Activated CD4-positive, CD25-positive, alpha-beta regulatory T cell (primary cell): Measurements from ENCODE around the gene BFSP1.

Experiments used
- DNase-seq, 4 experiments: peaks; one replicate each; lab custom pipeline; 2025; lab: John Stamatoyannopoulos, UW

The BFSP1 gene

DNA sequence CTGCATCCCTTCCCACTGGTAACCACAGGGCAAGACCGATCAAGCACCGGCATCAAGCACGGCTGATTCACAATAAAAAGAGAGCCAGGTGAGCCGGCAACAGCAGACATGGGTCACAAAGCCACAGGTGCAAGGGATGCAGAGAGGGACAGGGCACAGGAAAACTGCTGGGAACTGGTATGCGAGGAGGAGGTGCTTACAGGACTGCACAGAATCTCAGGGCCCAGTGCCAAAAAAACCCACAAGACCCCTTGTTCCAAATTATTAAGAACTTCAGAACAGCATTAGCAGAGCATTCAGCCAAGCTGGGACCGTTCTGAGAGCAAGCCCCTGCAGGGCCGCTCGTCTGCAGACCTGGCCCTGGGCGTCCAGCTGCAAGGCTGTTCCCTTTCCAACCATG is 35.4 kb downstream of the BFSP1 start:
- DNase-seq = no peak

DNA sequence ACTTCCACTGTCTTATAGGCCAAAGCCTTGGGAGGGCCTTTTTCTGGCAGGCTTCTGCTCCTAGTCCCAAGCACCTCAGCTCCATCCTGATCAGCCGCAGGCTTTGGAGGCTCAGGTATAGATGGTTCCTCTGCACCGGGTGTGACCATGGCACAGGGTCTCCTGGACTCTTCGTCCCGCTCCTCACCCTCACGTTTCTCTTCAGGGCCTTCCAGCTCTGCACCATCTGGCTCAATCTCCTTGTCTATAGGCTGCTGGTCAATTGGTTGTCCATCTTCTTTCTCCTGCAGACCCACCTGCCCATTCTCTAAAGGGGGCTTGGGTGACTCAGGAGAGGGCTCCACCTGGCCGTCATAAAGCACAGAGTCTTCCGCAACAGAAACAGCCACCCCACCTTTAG is 37.0 kb downstream of the BFSP1 start:
- no peak for DNase-seq

DNA sequence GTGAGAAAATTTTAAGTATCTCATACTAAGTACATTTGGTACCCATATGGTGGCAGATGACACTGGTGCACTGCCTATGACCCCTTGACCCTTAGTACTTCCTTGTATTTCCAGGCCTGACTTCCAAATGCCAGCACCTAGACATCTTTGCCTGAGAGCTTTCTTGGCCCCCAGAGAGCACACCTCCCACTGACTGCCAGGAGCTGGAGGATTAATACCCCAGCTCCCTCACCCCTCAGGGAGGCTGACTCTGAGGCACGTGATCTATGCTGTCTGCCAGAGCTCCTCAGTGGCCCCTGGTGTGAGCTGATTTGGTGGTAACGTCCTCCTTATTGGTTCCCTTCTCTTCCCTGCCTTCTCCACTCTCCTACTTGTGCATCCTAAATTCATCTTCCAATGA is 38.0 kb downstream of the BFSP1 start:
- DNase-seq = no peak

DNA sequence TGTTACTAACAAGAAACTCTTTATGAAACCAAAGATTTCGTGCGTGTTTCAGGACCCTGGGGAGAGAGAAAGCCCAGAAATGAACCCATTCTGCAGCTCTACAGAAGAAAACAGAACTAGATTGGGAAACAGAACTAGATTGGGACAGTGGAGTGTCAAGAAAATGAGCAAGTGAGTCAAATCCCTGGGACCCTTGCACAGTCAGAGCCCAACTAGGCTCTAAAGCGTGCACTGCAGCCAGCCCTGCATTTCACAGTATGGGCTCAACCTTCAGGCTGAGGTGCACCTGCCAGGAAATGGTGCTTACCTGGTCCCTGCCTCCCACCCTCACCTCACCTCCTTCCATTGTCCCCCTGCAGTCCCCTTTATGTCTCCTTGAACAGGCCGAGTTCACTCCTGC is 39.7 kb downstream of the BFSP1 start:
- DNase-seq = no peak

DNA sequence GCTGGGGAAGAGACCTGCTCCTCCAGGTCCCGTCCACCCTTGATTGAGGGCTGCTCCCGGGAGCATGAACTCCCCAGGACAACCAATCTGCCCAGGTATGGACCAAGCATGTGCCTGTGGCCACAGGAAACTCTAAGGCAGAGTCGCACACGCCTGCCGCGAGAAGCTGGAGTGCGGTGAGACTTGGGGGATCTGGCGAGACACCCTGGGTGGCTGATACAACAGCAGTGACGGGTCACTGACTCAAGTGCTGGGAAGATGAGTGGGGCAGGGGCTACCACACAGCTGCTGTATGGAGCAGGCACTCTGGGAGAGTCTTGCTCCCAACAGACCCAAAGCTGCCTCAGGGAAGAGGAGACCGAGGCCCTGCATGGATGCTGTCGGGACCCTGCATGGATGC is 40.1 kb downstream of the BFSP1 start:
- DNase-seq = no peak

DNA sequence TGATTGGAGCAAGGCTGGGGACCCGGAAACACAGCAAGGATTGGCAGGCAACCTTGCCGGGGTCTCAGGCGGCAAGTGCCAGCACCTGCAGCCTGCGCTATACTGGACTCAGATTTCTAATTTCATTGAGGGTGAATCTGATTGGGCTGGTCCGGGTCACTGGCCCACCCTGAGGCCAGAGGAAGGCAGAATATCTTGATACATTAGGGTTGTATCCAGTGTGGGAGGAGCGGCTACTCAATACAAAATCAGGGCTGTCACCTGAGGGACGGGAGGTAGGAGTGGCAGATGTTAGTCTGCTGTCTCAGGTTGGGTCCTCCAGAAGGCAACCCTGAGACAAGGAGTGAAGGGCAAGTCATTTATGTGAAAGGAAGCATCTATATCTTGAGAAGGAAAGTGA is 40.7 kb downstream of the BFSP1 start:
- DNase-seq = no peak

DNA sequence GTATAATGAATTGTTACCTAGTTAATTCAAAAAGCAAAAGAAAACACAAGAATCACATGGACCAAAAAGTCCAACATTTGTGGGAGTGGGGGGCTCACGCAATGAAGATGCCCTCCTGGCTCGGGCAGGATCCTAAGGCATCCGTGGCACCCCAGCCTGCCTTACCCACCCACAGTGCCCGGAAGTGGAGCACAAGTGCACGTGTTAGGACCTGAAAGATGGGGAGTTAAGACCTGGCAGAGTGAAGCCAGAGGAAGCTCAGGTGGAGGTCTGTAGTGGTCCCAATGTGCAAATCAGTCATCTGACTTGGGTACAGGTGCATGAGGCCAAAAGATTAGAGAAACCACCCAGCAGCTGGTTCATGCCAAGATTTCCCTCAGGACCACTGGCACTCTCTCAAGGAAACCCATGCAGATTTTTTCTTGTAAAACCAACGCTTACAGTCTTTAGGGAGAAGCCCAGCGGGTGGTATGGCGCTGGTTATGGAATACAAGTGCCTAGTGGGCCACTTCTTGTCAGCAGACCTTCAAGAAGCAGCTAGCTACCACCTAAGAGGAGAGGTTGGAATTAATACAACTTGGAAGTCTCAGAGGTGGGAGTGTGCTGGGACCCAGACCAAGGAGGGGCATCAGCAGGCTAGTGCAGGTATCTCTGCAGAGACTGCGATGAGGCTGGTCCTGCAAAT is 42.1 kb downstream of the BFSP1 start:
- DNase-seq = no peak

DNA sequence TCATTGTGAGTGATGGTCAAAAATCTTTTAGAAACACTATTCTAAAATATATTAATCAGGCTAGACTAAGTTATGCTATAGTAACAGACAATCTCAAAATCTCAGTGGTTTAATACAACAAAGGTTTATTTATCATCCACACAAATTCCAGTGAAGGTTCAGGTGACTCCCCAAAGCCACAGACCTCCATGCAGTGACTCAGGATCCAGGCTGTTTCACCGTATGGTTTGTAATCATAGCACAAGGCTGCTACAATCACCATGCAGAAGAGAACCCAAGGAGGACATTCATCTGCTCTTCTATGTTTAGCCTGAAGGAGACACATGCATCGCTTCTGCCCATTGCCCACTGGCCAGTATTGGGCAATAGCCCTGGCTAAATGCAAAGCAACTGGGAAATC is 46.2 kb downstream of the BFSP1 start:
- DNase-seq = no peak

DNA sequence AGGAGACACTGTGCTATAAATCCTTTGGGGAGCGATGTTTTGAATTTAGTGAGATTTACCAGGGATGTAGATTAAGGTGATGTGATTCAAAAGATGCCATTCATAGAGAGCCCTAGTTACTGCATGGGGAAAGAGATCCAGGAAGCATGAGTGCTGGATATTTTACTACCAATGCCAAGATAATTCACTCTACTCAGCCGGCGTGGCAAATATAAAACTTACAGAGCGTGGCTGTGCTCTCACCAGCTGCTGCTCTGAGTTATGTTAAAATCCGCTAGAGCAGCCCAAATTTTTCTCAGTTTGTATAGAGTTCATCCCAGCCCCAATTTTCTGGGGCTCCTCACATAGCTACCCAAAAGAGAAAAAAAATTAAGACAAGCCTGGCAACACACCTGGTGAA is 48.6 kb downstream of the BFSP1 start:
- no peak for DNase-seq

DNA sequence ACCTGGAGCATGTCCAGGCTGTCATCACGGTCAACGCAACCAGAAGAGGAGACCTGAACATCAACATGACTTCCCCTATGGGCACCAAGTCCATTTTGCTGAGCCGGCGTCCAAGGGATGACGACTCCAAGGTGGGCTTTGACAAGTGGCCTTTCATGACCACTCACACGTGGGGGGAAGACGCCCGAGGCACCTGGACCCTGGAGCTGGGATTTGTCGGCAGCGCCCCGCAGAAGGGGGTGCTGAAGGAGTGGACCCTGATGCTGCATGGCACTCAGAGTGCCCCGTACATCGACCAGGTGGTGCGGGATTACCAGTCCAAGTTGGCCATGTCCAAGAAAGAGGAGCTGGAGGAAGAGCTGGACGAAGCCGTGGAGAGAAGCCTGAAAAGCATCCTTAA is 49.5 kb downstream of the BFSP1 start:
- DNase-seq = no peak

DNA sequence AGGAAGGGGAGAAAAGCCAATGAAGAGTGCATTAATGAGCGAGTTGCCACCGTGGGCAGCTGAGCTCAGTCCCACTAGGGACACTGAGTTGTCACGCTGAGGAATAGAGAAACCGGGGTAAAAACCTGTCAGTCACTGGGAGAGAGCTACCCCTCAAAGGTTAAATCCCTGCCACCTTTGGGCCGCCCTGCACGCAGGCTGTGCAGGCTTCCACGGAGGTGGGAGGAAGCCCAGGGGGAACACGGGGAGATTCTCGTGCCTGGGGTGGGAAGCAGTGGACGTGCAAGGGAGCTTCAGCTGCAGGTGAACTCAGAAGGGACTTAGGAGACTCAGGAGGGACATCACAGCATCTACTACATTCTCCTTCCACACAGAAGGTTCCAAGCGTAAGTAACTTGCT is 50.5 kb downstream of the BFSP1 start:
- no peak for DNase-seq

DNA sequence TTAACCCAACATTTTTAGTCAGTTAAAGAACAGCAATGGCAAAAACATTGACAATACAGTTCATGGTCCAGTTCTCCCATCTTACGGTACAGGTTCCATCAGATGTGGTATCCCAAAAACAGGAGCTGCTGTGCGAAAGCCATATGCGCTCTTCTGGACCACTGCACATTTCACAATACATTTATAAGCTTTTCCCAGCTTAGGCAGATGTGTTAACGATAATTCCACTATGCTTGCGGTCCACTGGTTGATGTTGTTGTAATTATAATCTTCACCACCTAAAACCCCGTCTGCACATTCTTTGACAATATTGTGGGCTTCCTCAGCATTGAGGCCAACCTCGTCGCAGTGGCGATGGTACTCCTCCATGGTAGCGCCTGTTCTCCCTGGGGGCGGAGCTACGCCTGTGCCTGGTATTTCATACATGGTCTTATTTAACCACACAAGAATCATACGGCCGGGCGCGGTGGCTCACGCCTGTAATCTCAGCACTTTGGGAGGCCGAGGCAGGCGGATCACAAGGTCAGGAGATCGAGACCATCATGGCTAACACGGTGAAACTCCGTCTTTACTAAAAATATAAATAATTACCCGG is 52.0 kb downstream of the BFSP1 start:
- no peak for DNase-seq

DNA sequence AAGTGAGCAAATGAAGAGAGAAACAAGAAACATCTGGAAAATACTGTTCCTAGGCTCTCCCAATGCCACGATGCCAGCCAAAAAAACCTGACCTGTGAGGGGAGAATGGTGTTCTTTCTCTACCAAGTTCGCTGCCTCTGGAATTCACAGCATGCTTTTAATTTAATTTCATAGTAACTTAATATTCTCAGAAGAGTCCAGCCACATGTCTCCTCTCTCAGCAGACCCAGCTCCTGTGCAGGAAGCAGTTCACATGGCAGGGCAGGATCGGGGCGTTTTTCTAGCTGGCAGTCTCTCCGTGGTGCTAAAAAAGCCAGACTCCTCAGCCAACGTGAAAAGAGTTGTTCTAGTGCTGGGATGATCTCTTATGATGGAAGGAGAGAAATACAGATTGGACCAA is 57.5 kb downstream of the BFSP1 start:
- no peak for DNase-seq

DNA sequence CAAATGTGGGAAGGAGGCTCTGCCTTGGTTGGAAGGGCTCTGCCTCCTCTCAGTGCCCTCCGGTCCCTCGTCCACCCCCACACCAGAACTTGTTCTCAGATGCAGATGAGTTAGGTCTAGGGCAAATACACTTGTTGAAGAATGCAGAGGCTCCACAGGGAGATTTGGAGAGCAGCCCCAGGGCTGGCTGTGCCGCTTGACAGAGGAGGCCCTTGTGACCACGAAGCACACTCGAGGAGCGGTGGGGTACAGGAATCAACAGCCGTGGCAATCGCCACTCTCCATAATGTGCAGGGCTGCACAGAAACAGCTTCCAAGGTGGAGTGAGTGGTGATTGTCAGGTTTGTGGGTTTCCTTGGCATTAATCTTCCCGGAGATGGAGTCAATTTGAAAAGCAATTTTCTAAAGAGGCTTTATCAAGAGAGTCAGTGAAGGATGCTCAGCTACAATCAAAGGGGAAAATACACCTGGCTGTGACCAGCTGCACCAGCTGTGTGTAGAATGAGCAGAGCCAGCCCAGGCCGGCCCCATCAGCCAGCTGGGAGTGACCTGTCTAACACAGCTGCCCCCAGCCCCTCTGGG is 59.5 kb downstream of the BFSP1 start:
- DNase-seq = no peak

DNA sequence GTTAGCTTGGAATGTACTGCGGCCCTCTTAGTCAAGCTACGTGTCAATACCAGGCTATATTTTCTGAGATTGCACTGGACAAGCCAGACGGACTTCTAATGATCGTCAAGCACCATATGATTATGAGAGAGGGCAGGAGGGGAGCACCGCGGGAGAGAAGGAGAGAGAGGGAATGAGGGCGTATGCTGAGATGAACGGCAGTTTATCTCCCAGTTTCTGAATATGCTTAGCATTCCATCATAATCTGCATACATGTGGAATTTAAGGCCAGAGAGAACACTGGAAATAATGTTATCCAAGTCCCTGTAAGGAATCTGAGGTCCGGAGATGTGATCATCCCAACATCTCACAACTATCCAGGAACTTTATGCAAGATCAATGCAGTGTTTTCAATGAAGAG is 60.2 kb downstream of the BFSP1 start:
- no peak for DNase-seq

DNA sequence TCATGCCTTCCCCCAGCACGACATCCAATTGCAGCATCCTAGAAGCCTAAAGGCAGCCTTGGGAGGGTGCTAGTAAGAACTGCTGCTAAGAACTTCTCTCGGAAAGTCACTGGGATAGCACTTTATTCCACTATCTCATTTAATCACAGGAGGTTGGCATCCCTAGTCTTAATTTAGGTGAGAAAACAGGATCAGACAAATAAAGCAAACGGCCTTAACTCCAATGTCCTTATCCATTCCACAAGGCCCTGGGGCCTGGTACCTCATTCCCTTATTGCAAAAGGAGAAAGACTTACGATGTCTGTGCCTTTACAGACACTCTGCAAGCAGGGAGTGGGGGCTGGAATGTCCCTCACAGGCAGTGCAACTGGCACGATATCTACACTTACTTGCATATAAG is 60.7 kb downstream of the BFSP1 start:
- no peak for DNase-seq

DNA sequence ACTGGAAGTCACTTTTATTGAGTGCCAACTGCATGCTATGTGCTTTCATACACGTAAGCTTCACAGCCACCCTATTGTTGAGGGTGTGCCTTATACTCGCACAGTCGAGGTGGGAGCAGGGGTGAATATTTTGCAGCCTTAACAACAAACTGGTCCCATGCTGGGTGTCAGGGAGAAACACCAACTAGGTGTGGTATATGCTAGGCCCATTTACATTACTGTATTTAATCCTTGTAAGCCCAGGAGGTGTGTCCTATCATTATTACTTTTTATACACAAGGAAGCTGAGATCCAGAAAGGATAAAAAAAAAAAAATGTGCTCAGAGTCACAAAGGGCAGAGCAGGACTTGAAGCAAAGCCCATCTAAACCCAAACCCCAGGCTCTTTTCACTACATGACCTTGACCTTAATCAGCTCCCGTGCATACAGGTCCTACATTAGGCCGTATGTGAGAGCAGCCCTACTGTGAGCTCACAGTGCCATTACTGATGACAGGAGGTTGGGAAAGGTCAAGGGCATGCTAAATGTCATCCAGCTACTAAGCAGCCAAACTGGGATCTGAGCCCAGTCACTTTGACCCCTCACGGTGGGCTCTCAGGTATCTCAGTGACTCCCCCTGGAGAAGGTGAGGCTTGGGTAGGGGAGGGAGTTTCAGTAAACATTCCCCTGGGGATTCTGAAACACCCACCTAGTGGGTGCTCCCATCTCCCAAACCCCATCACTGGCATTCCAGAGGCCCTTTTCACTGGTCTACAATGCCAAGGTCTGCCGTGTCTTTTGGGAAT is 61.7 kb downstream of the BFSP1 start:
- DNase-seq = no peak

DNA sequence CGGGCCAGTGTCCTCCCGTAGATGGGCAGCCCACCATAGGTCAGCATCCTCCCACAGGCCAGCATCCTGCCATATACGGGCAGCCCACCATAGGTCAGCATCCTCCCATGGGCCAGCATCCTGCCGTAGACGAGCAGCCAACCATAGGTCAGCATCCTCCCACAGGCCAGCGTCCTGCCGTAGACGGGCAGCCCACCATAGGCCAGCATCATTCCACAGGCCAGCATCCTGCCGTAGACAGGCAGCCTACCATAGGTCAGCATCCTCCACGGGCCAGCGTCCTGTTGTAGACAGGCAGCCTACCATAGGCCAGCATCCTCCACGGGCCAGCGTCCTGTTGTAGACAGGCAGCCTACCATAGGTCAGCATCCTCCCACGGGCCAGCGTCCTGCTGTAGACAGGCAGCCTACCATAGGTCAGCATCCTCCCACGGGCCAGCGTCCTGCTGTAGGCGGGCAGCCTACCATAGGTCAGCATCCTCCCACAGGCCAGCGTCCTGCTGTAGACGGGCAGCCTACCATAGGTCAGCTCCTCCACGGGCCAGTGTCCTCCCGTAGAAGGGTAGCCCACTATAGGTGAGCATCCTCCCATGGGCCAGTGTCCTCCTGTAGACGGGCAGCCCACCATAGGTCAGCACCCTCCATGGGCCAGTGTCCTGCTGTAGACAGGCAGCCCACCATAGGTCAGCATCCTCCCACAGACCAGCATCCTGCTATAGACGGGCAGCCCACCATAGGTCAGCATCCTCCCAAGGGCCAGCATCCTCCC is 62.9 kb downstream of the BFSP1 start:
- no peak for DNase-seq

DNA sequence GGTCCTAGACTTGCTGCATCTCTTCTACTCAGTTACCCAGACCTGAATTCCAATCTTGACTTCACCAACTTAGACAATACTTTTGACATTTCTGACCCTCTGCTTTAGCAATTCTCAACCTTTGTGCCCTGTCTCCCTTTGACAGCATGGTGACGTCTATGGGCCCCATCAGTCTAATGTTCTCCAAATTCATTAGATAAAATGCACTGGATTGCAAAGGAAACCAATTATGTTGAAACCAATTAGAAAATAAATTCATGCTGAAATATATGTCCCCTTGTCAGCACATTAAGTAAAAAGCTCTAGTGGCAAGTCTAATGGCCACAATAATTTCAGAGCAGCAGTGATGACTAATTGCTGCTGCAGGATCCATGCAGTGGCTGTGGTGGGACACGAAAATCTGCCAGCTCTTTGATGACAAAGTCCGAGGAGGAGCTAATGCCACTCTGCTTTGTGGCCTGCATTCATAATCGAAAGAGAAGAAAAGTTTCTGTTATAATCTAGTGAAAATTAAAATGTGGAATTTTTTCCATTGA is 64.0 kb downstream of the BFSP1 start:
- no peak for DNase-seq

DNA sequence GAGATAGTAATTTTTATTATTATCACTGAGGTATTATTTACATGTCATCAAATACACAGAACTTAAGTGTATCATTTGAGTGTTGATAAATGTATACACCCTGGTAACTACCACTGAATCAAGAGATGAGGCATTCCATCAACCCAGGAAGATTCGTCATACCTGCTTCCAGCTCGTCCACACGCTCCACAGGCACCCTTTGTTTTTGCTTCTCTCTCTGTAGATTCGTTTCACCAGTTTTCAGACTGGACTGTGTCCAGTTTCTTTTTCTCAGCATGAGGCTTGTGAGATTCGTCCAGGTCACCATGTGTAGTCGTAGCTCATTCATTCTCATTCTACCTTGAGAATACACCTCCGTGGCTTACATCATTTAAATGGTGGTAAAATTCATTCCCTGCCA is 64.5 kb downstream of the BFSP1 start:
- DNase-seq = no peak

DNA sequence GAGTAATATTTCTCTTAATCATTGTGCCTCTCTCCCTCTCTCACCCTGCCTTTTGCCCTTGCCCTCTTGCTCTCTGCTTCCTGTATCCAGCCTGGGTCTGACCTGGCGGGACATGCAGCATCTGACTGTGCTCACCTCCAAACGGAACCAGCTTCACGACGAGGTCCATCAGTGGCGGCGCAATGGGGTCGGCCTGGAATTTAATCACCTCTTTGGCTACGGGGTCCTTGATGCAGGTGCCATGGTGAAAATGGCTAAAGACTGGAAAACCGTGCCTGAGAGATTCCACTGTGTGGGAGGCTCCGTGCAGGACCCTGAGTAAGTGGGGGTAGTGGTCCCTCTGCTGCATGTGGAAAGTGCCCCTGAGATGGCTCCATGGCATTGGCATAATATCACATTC is 65.9 kb downstream of the BFSP1 start:
- no peak for DNase-seq

DNA sequence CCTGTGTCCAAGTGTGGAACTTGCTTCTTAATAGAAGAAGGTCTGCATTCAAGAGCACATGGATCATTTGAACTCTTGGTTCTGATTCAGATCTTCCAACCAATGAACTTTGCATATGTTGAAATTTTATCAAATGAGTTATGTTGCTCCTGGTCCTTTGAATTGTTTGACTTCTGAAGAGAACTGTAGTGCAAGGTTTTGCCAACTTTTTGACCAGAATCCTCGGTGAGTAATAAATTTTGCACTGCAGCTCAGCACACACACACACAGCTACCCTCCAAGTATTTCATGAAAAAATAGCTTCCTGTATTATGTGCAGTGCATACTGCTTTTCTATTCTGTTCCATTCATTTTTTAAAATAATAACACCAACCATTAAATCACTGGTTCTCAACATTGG is 67.5 kb downstream of the BFSP1 start:
- no peak for DNase-seq
